ENCODE data around the gene RAB4A.
A peak's percentile ranks its signal among the peaks of the same experiment; 100 is the strongest.

Gene RAB4A

DNA sequence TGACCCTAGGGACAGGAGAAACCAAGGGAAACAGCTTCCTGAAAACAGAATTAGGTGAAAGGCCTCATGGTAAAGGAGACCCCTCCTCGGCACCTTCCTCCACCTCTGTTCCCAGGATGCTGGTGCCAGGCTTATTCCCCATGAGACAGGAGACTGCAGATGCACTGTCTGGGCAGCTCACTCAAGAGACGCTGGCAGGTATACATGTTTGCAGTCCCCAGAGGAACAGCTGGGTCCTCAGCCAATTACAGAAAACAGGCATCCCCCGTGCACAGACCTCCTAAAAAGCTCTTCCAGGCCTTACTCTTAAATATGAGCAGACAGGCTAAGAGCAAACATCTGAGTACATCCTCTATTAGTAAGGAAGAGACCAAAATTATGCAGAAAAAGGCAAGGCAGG lies 65.4 kb downstream of the RAB4A start:
- no peaks in the 10 kb centered on the region; the same call in none of the 2 replicates for H3K4me1 ChIP-seq

GRCh38 chr1:229339086-229339485 lies 68.2 kb downstream of the RAB4A start:
- no peak overlapping the region for H3K4me3 ChIP-seq (ENCODE audit: low read depth, low read length)
- H3K36me3 ChIP-seq: peaks cover 6% of the 10 kb centered on the region
- no peaks in the 10 kb centered on the region; the same call in none of the 2 replicates for H3K4me1 ChIP-seq
- TF ChIP-seq, protein P1, sequence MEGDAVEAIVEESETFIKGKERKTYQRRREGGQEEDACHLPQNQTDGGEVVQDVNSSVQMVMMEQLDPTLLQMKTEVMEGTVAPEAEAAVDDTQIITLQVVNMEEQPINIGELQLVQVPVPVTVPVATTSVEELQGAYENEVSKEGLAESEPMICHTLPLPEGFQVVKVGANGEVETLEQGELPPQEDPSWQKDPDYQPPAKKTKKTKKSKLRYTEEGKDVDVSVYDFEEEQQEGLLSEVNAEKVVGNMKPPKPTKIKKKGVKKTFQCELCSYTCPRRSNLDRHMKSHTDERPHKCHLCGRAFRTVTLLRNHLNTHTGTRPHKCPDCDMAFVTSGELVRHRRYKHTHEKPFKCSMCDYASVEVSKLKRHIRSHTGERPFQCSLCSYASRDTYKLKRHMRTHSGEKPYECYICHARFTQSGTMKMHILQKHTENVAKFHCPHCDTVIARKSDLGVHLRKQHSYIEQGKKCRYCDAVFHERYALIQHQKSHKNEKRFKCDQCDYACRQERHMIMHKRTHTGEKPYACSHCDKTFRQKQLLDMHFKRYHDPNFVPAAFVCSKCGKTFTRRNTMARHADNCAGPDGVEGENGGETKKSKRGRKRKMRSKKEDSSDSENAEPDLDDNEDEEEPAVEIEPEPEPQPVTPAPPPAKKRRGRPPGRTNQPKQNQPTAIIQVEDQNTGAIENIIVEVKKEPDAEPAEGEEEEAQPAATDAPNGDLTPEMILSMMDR (IDR thresholded peaks at IDR 0.05; ENCODE audit: low read depth, low read length): no peak
- no peaks in the 10 kb centered on the region for H3K9me3 ChIP-seq
- DNase-seq: no peak
- no peaks in the 10 kb centered on the region for H3K27me3 ChIP-seq

More for the DNA sequence above, 65.4 kb downstream of the RAB4A start:
- TF ChIP-seq, protein P1 (IDR thresholded peaks at IDR 0.05; ENCODE audit: low read depth, low read length): no peak
- Histone ChIP-seq H3K36me3 (peaks cover 6% of the 10 kb centered on the region), H3K4me3 (ENCODE audit: low read depth, low read length) (no peak overlapping the region), H3K27me3 (no peaks in the 10 kb centered on the region), H3K9me3 (no peaks in the 10 kb centered on the region)
- DNase-seq: peak; percentile 66

- Histone ChIP-seq H3K27me3 (no peaks in the 10 kb centered on the region), H3K4me3 (ENCODE audit: low read depth, low read length) (no peak overlapping the region), H3K36me3 (peaks cover 6% of the 10 kb centered on the region; the same call in 1 of the 2 replicates), H3K9me3 (no peaks in the 10 kb centered on the region), H3K4me1 (no peaks in the 10 kb centered on the region; the same call in none of the 2 replicates)
- DNase-seq: no peak
- TF ChIP-seq, protein P1 (IDR thresholded peaks at IDR 0.05; ENCODE audit: low read depth, low read length): no peak
Observed at GRCh38 chr1:229339520-229339919, 68.6 kb downstream of the RAB4A start.

DNA sequence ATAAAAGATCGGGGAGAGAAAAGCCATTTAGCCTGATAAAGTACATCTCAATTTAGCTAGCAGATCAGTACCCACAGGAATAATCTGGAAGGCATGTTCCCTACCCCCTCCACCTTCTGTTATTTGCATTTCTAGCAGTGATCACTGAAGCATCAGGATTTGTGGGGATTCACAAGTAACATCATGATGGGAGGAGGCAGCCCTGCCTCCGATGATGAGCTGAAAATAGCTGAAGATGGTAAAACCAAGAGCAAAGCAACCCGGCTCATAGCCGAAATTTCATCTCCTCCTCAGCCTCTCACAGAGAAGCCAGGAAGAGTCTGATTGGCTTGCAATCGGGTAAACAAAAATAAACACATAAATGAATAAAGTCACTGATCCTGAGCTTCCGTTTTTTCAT lies 69.6 kb downstream of the RAB4A start:
- no peak for DNase-seq
- TF ChIP-seq, protein P1 (IDR thresholded peaks at IDR 0.05; ENCODE audit: low read depth, low read length): no peak
- Histone ChIP-seq H3K36me3 (no peaks in the 10 kb centered on the region), H3K27me3 (no peaks in the 10 kb centered on the region), H3K4me1 (no peaks in the 10 kb centered on the region; the same call in none of the 2 replicates), H3K9me3 (no peaks in the 10 kb centered on the region), H3K4me3 (ENCODE audit: low read depth, low read length) (peak overlapping the region; percentile 92)

DNA sequence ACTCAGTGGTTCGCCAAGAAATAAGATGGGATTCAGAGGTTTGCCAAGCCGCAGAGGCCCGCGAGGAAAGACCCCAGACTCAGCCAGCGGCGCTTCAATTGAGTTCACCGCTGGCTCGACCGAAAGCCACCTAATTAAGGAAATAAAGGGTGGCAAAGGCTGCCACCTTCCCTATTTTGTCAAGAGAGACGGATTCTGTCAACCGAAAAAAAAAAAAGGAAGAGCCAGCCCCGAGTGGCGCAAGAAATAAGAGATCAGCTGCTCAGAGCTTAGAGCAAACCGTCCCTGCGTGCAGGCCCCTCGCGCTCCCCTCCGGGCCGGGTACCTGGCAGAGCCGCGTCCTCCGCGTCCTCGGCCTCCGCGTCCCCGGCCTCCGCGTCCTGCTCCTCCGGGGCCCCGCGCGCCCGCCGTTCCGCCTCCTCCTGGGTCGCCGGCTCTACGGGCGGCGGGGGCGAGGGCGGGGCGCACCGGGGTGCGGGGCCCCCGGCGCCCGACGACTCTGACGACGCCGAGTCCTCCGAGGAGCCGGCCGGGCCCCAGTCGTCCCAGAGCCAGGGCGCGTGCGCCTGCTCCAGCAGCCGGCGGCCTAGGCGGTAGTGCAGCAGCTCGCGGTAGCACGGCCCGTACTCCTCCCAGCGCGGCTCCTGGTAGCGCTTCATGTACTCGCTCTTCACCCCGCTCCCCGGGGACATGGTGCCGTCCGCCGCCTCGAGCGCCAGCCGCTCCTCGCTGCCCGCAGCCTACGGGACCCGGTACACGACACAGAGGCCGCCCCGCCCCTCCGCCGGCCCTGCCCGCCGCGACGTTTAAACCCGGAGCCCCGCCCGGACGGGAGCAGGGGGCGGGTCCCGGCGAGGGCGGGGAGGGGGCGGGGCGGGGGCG lies 71.1 kb downstream of the RAB4A start:
- no peaks in the 10 kb centered on the region; the same call in 1 of the 2 replicates for H3K4me1 ChIP-seq

More for the DNA sequence above, 71.1 kb downstream of the RAB4A start:
- Histone ChIP-seq H3K4me3 (ENCODE audit: low read depth, low read length) (peak overlapping the region; percentile 92), H3K9me3 (no peaks in the 10 kb centered on the region), H3K27me3 (no peaks in the 10 kb centered on the region), H3K36me3 (no peaks in the 10 kb centered on the region)
- DNase-seq: peak; percentile 92
- TF ChIP-seq, protein P1 (IDR thresholded peaks at IDR 0.05; ENCODE audit: low read depth, low read length): no peak
